Glomerular endothelial cell (primary cell): ENCODE results near the gene NRAP. TPM values are rescaled to one million over a fixed set of nuclear protein-coding genes. Genes with fewer than 3 reads are reported as not detected.

Experiments used
- DNase-seq: peaks from one replicate; pipeline ENCODE4 v3.0.0-alpha.2; 2011; ENCODE audit warnings: low read depth, low spot score; ENCODE audit errors: extremely low read depth
- total RNA-seq: library from RNA; depleted of rRNA; stranded (reverse); fragments of >200 nt; gene quantifications from 2 replicates; pipeline ENCODE4 v1.2.3, GENCODE V29; 2015

Gene NRAP
- total RNA-seq, 1 donor from 2014 or later = not detected

- DNase-seq = no peak
Measured at GRCh38 chr10:113566888-113567287, 97.0 kb downstream of the NRAP start.

GRCh38 chr10:113565364-113565763 is 98.5 kb downstream of the NRAP start:
- no peak for DNase-seq

- no peak for DNase-seq
Measured at GRCh38 chr10:113563306-113564088, 100.3 kb downstream of the NRAP start.

DNA sequence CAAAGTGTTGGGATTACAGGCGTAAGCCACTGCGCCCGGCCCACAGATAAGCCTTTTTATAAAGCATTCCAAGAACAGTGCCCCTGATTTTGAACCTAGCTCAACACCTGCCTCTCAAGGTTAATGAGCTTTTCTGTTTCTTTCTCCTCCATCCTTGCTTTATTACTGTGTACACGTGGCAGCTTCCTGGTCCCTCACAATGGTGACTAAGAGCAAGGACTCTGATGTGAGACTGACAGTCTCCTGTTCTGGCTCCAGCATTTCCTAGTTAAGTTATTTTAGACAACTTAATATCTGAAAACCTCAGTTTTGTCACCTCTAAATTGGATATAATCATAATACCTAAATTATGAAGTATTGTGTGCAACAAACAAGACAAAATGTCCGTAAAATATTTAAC is 101.1 kb downstream of the NRAP start:
- no peak for DNase-seq

GRCh38 chr10:113562069-113562468 is 101.8 kb downstream of the NRAP start:
- no peak for DNase-seq

DNA sequence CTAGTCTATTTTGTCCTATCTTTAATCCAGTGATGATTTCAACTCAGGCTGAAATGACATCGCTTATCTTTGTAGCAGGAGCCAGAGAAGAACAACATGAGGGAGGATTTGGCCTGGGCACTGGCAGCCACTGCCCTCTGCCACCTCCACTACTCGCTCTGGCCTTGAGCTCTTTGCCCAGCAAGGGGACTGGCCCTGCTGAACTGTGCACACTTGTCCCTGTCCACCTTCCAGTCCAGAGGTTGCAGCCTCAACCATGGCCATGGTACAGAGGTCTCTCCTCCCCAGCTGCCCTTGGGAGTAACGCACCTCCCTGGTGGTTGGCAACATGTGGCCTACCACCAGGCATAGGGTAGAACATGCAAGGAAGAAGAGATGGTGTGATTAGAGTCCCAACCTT is 102.6 kb downstream of the NRAP start:
- no peak for DNase-seq

DNA sequence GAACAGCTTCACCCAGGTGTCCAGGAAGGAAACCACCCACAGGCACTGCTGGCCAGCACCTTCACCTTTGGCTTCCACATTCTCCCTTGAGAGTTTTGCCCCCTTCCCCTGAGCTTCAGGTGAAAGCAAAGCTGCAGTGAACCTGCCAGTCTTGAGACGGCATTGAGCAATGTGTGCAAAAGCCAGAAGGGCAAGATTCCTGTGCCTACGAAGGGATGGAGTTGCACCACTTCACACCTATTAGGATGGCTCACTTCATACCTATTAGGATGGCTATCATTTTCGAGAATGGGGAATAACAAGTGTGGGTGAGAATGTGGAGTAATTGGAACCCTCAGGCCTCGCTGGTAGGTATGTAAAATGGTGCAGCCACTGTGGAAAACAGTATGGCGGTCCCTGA is 103.8 kb downstream of the NRAP start:
- no peak for DNase-seq

DNA sequence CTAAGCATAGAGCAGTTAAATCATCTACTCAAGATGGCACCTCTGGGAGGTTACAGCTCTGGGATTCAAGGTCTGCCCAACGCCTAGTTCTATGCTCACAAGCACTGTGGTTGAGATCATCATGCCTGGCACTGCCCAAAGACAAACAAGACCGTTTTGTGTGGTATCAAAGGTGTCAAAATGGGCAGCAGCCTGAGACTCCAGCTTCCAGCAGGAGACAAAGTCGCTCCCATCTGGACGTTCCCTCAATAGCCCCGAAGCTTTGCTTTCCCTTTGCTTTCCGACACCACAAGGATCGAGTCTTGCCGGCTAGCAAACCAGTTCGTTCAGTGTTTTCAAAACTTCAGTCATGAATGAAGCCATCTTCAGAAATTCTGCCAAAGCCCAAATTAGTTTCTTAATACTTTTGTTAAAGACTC is 105.9 kb downstream of the NRAP start:
- DNase-seq = no peak

GRCh38 chr10:113557424-113557862 is 106.4 kb downstream of the NRAP start:
- DNase-seq = peak; percentile 48

GRCh38 chr10:113555751-113556150 is 108.1 kb downstream of the NRAP start:
- no peak for DNase-seq

GRCh38 chr10:113555245-113555644 is 108.6 kb downstream of the NRAP start:
- no peak for DNase-seq

DNA sequence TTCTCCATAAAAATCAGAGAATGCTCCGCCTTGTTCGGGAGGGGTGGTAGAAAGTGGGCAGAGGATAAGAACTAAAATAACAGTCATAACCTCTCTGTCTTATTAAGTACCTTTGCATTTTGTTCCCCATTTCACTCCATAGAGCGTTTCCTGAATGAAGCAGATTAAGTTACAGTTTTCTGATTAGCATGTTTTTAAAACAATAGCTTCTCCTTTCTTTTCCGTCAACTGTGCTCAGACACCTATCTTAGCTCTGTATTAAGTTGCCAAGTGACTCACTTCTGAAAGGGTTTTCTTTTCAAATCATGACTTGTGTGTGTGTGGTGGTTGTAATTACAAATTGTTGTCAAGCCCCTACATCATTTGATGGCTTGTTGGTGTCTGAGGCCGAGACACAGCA is 109.6 kb downstream of the NRAP start:
- peak; percentile 54 for DNase-seq

GRCh38 chr10:113553149-113553548 is 110.7 kb downstream of the NRAP start:
- no peak for DNase-seq

DNA sequence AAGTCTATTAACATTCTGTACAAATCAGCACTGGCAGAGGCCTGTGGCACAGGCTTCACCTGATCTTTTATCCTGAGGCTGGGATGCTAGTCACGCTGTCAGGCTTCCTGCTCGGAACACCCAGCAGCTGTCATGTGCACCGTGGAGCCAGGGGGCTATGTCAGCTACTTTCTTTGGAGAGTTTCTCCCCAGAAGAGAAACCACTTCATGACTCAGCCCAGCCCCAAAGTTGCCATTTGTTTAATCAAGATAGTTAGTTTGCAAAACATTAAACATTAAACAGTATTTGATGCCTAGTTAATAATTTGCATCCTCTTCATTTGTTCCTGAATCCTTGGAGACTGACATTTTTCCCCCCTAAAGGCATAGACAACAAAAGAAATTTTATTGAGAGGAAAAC is 111.1 kb downstream of the NRAP start, which contains the start of gene HABP2:
TSS of gene HABP2 (plus strand) at position 353 of the 400 bp plus-strand sequence. CDS start 69 bp downstream, outside the sequence.
- no peak for DNase-seq

- DNase-seq = no peak
Measured at GRCh38 chr10:113552014-113552413, 111.8 kb downstream of the NRAP start.

DNA sequence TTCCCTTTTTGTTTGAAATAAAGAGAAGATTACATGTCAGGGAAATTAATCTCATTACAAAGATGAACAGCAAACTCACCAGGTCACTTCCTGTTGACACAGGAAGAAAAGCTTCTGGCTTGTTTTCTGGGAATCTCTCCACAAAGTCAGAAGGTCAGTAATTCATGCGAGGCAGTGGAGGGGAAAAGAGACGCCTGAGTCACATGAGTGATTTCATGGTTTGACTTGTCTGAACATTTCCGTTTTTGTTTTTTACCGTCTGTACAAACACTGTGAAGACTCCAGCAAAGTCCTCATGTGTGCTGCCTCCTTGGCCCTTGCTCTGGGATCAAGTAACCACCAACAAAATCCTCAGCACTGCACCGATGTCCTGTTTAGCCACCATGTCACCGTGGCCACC is 113.5 kb downstream of the NRAP start:
- peak; percentile 77 for DNase-seq

DNA sequence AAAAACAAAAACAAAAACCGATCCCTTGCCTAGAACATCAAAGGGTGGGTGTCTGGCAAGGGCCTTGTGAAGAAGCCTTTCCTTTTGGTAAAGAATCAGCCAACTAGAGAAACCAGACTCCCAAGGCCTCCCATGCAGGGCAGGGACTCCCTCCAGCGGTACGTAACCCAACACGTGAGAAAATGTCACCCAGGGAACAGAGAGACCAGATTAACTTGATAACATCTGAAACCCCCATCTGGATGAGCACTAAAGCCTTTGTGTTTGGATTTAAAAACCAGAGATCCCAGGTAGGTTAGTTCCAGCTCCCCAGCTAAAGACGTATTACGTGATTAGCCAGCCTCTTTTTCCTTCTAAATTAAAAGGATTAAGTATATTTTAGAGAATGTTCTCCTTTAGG is 114.0 kb downstream of the NRAP start:
- DNase-seq = no peak

DNA sequence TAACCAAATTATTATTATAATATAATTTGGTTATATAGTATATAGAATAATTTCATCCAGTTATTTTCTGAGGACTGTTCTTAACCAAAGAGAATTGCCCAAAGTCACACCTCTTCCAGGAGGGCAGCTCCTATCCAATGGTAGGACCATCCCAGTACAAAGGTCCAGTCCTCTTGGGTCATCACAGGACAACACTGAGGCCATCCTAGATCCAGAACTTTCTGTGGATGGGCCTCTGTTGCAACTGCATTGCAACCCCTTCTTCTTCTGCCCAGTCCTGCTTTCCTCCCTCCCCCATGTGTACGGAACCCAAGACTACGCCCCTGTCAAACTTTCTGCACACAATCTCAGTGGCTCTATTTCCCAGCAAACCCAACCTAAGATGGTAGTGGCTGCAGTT is 116.4 kb downstream of the NRAP start:
- DNase-seq = no peak

- DNase-seq = no peak
Measured at GRCh38 chr10:113544392-113544791, 119.4 kb downstream of the NRAP start.

DNA sequence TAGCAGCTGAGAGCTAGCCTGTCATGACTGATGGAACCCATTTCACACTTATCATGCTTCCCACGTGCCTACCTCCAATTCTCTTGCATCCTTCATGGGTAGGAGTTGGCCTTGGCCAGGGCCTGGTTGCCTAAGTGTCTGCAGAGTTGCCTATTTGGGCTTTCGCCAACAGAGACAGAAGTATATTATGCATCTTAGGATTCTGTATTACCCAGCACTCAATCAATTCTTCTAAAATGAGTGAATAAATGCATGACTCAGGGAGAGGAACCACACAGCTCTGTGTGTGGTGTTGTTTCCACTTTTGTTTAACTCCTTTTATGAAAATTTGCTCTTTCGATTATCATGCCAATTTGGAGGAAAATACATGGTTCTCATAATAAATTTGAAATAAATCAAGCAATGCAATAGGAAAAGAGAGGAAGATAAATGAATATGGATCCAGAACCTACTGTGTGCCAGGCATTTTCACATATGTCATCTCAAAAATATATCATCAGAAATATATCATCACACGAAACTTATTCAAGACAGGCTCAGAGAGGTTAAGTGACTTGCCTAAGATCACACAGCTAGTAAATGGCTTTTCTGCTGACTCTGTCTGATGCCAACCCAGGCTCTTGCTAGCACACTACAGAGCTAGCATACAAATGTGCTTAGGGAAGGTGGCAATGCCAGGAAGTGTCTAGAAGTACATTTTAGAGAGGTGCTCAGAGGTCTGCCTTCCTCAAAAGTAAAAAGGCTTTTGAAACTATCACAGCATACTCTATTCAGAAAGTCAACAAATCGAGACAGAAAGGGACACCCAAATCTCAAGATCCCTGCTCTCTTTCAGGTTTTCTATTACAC is 120.5 kb downstream of the NRAP start:
- DNase-seq = no peak

DNA sequence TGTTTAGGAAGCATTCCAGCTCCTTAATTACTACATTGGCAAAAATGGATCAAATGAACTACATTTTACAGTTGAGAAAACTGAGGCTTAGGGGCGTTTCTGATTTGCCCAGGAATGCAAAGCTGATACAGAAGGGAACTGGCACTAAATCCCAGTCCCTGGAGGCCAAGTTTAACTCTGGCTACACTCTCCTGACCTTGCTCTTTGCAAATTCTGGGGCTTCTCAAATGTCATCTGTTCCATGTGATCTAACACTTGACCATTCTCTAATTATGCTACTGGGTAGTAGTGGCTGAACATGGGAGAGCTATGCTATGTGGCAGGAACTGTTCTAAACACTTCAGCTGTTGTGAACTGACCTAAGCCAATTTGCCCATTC is 122.3 kb downstream of the NRAP start:
- no peak for DNase-seq
